Measurements from ENCODE around the gene TBC1D5.
A peak's percentile ranks its signal among the peaks of the same experiment; 100 is the strongest.

Gene TBC1D5

GRCh38 chr3:17481116-17481515 is 261.3 kb downstream of the TBC1D5 start:
- DNase-seq (ENCODE audit: low read depth, low spot score) = no peak
- Histone ChIP-seq H3K36me3 (ENCODE audit: insufficient read depth, low read length) (no peaks in the 10 kb centered on the region), H3K4me3 (no peak overlapping the region), H3K27ac (no peak overlapping the region), H3K9me3 (ENCODE audit: low read depth, low read length) (no peaks in the 10 kb centered on the region), H3K9ac (ENCODE audit: insufficient read length) (no peak overlapping the region)
- no peak for TF ChIP-seq EZH2 (IDR thresholded peaks at IDR 0.05)
- no peak for TF ChIP-seq FOXP2 (optimal IDR thresholded peaks at IDR 0.05; ENCODE audit: control extremely low read depth, extremely low read length, insufficient read depth)
- no peak for TF ChIP-seq POLR2AphosphoS5 (IDR thresholded peaks at IDR 0.05; ENCODE audit: borderline replicate concordance, low read depth, low read length)

GRCh38 chr3:17479681-17480405 is 262.6 kb downstream of the TBC1D5 start:
- no peak for DNase-seq (ENCODE audit: low read depth, low spot score)
- no peak overlapping the region for H3K4me3 ChIP-seq
- no peak for TF ChIP-seq EZH2 (IDR thresholded peaks at IDR 0.05)
- TF ChIP-seq FOXP2 (optimal IDR thresholded peaks at IDR 0.05; ENCODE audit: control extremely low read depth, extremely low read length, insufficient read depth) = no peak
- no peak for TF ChIP-seq POLR2AphosphoS5 (IDR thresholded peaks at IDR 0.05; ENCODE audit: borderline replicate concordance, low read depth, low read length)
- no peaks in the 10 kb centered on the region for H3K36me3 ChIP-seq (ENCODE audit: insufficient read depth, low read length)
- H3K27ac ChIP-seq = no peak overlapping the region
- H3K9me3 ChIP-seq (ENCODE audit: low read depth, low read length) = no peaks in the 10 kb centered on the region
- H3K9ac ChIP-seq (ENCODE audit: insufficient read length) = no peak overlapping the region

GRCh38 chr3:17478673-17479072 is 263.8 kb downstream of the TBC1D5 start:
- H3K9me3 ChIP-seq (ENCODE audit: low read depth, low read length) = no peaks in the 10 kb centered on the region
- H3K36me3 ChIP-seq (ENCODE audit: insufficient read depth, low read length) = no peaks in the 10 kb centered on the region
- H3K9ac ChIP-seq (ENCODE audit: insufficient read length) = no peak overlapping the region
- H3K4me3 ChIP-seq = no peak overlapping the region
- H3K27ac ChIP-seq = no peak overlapping the region
- DNase-seq (ENCODE audit: low read depth, low spot score) = no peak
- no peak for TF ChIP-seq POLR2AphosphoS5 (IDR thresholded peaks at IDR 0.05; ENCODE audit: borderline replicate concordance, low read depth, low read length)
- no peak for TF ChIP-seq FOXP2 (optimal IDR thresholded peaks at IDR 0.05; ENCODE audit: control extremely low read depth, extremely low read length, insufficient read depth)
- no peak for TF ChIP-seq EZH2 (IDR thresholded peaks at IDR 0.05)

DNA sequence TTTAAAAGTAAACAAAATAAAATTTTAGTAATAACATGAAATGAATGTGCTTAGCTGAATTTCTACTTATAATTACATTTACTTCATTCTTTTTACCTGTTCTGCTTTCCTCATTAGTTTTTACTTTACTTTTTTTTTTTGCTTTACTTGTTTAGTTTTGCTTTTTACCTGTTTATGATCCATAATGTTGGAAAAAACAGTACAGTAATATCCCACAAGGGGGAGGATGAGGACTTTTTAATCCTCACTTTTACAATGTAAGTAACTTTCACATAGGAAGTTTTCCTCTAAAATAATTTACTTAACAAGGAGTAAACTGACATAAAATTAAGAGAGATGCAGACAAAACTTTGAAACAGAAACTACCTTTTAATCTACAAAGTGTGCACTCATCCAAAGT is 268.7 kb downstream of the TBC1D5 start:
- Histone ChIP-seq H3K4me3 (no peak overlapping the region), H3K27ac (no peak overlapping the region)
- TF ChIP-seq POLR2AphosphoS5 (IDR thresholded peaks at IDR 0.05; ENCODE audit: borderline replicate concordance, low read depth, low read length) (no peak), FOXP2 (optimal IDR thresholded peaks at IDR 0.05; ENCODE audit: control extremely low read depth, extremely low read length, insufficient read depth) (no peak), EZH2 (IDR thresholded peaks at IDR 0.05) (no peak)

DNA sequence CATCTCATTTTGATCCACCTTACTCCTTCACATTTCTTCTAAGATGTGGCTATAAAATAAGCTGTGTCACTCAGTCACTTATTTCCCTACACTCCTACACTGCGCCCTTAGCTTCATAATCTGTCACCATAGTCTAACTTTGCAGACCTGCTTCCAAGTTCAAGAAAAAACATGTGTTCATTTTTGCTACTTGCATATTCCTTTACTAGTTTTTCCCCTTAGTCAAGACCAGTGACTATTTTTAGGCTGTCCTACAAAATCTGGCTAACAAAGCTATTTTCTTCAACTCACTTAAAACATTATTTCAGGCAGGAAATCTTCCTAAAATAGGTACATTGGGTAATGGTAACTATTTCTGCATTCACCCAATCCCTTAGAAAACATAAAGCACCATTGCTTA is 272.5 kb downstream of the TBC1D5 start:
- no peak for TF ChIP-seq EZH2 (IDR thresholded peaks at IDR 0.05)
- no peak for TF ChIP-seq FOXP2 (optimal IDR thresholded peaks at IDR 0.05; ENCODE audit: control extremely low read depth, extremely low read length, insufficient read depth)
- no peak for TF ChIP-seq POLR2AphosphoS5 (IDR thresholded peaks at IDR 0.05; ENCODE audit: borderline replicate concordance, low read depth, low read length)
- Histone ChIP-seq H3K9ac (ENCODE audit: insufficient read length) (no peak overlapping the region), H3K27ac (no peak overlapping the region), H3K4me3 (no peak overlapping the region), H3K9me3 (ENCODE audit: low read depth, low read length) (no peaks in the 10 kb centered on the region), H3K36me3 (ENCODE audit: insufficient read depth, low read length) (no peaks in the 10 kb centered on the region)
- no peak for DNase-seq (ENCODE audit: low read depth, low spot score)

More for the DNA sequence above, 268.7 kb downstream of the TBC1D5 start:
- DNase-seq (ENCODE audit: low read depth, low spot score) = no peak
- Histone ChIP-seq H3K36me3 (ENCODE audit: insufficient read depth, low read length) (no peaks in the 10 kb centered on the region), H3K9ac (ENCODE audit: insufficient read length) (no peak overlapping the region), H3K9me3 (ENCODE audit: low read depth, low read length) (no peaks in the 10 kb centered on the region)

DNA sequence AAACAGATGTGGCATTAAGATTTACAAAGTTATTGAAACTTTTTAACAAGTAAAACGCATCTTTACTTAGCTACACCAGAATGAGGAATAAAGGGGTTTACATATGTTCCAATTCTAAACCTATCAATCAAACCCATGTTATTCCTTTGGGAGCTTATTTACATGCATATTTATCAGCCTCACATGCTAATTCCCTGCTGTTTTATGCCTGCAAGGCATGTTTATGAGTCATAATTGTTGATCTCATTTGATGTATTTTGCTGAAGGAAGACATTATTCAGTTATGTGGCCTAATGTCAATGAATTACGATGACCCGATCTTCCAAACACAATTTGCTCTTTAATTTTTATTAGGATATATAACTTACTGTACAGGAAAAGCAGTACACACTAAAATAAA is 272.9 kb downstream of the TBC1D5 start:
- Histone ChIP-seq H3K27ac (no peak overlapping the region), H3K9ac (ENCODE audit: insufficient read length) (no peak overlapping the region), H3K36me3 (ENCODE audit: insufficient read depth, low read length) (no peaks in the 10 kb centered on the region), H3K4me3 (no peak overlapping the region), H3K9me3 (ENCODE audit: low read depth, low read length) (no peaks in the 10 kb centered on the region)
- TF ChIP-seq POLR2AphosphoS5 (IDR thresholded peaks at IDR 0.05; ENCODE audit: borderline replicate concordance, low read depth, low read length) (no peak), FOXP2 (optimal IDR thresholded peaks at IDR 0.05; ENCODE audit: control extremely low read depth, extremely low read length, insufficient read depth) (no peak), EZH2 (IDR thresholded peaks at IDR 0.05) (no peak)
- peak; percentile 39 for DNase-seq (ENCODE audit: low read depth, low spot score)

- Histone ChIP-seq H3K9me3 (ENCODE audit: low read depth, low read length) (no peaks in the 10 kb centered on the region), H3K27ac (no peak overlapping the region), H3K4me3 (no peak overlapping the region), H3K9ac (ENCODE audit: insufficient read length) (no peak overlapping the region), H3K36me3 (ENCODE audit: insufficient read depth, low read length) (no peaks in the 10 kb centered on the region)
- no peak for TF ChIP-seq FOXP2 (optimal IDR thresholded peaks at IDR 0.05; ENCODE audit: control extremely low read depth, extremely low read length, insufficient read depth)
- no peak for TF ChIP-seq EZH2 (IDR thresholded peaks at IDR 0.05)
- no peak for TF ChIP-seq POLR2AphosphoS5 (IDR thresholded peaks at IDR 0.05; ENCODE audit: borderline replicate concordance, low read depth, low read length)
- DNase-seq (ENCODE audit: low read depth, low spot score) = no peak
These were observed 276.4 kb downstream of the TBC1D5 start for GRCh38 chr3:17466028-17466427.

GRCh38 chr3:17459470-17459993 is 282.9 kb downstream of the TBC1D5 start:
- TF ChIP-seq EZH2 (IDR thresholded peaks at IDR 0.05) (no peak), POLR2AphosphoS5 (IDR thresholded peaks at IDR 0.05; ENCODE audit: borderline replicate concordance, low read depth, low read length) (no peak), FOXP2 (optimal IDR thresholded peaks at IDR 0.05; ENCODE audit: control extremely low read depth, extremely low read length, insufficient read depth) (no peak)
- no peak for DNase-seq (ENCODE audit: low read depth, low spot score)
- Histone ChIP-seq H3K9ac (ENCODE audit: insufficient read length) (no peak overlapping the region), H3K4me3 (no peak overlapping the region), H3K27ac (no peak overlapping the region), H3K9me3 (ENCODE audit: low read depth, low read length) (no peaks in the 10 kb centered on the region), H3K36me3 (ENCODE audit: insufficient read depth, low read length) (no peaks in the 10 kb centered on the region)
